COLO668 (cell line): ENCODE data around the gene CTNNA2.

Experiments used
- DNase-seq: peaks from one replicate; lab custom pipeline; 2025; ENCODE audit not compliant: unreplicated experiment; lab: John Stamatoyannopoulos, UW

CTNNA2 gene

GRCh38 chr2:79916285-79916684 lies 403.4 kb downstream of the CTNNA2 start:
- no peak for DNase-seq

- no peak for DNase-seq
Observed at GRCh38 chr2:79920512-79921076, 407.7 kb downstream of the CTNNA2 start.

- no peak for DNase-seq
Observed at GRCh38 chr2:79929624-79930023, 416.8 kb downstream of the CTNNA2 start.

GRCh38 chr2:79935046-79935732 lies 422.3 kb downstream of the CTNNA2 start:
- no peak for DNase-seq

- peak; percentile 16 for DNase-seq
Observed at GRCh38 chr2:79935771-79936657, 423.2 kb downstream of the CTNNA2 start.

- DNase-seq = no peak
Observed at GRCh38 chr2:79936715-79937114, 423.9 kb downstream of the CTNNA2 start.

GRCh38 chr2:79938648-79939047 lies 425.8 kb downstream of the CTNNA2 start:
- DNase-seq = no peak

- no peak for DNase-seq
Observed at GRCh38 chr2:79940364-79940763, 427.5 kb downstream of the CTNNA2 start.

GRCh38 chr2:79941179-79941578 lies 428.3 kb downstream of the CTNNA2 start:
- DNase-seq = no peak

- no peak for DNase-seq
Observed at GRCh38 chr2:79944205-79944604, 431.4 kb downstream of the CTNNA2 start.

- no peak for DNase-seq
Observed at GRCh38 chr2:79945653-79946445, 433.0 kb downstream of the CTNNA2 start.

GRCh38 chr2:79947751-79948150 lies 434.9 kb downstream of the CTNNA2 start:
- no peak for DNase-seq

GRCh38 chr2:79950526-79950925 lies 437.7 kb downstream of the CTNNA2 start:
- DNase-seq = no peak

- DNase-seq = no peak
Observed at GRCh38 chr2:79952616-79953015, 439.8 kb downstream of the CTNNA2 start.

- DNase-seq = no peak
Observed at GRCh38 chr2:79960035-79960434, 447.2 kb downstream of the CTNNA2 start.

GRCh38 chr2:79960519-79960918 lies 447.7 kb downstream of the CTNNA2 start:
- DNase-seq = no peak

- no peak for DNase-seq
Observed at GRCh38 chr2:79964966-79965365, 452.1 kb downstream of the CTNNA2 start.

GRCh38 chr2:79966369-79966768 lies 453.5 kb downstream of the CTNNA2 start:
- DNase-seq = no peak

GRCh38 chr2:79966882-79967281 lies 454.0 kb downstream of the CTNNA2 start:
- DNase-seq = no peak

GRCh38 chr2:79971807-79972206 lies 459.0 kb downstream of the CTNNA2 start:
- DNase-seq = no peak

GRCh38 chr2:79972661-79973060 lies 459.8 kb downstream of the CTNNA2 start:
- DNase-seq = no peak
